Neural crest cell (in vitro differentiated cells): ENCODE data around the gene DNHD1. TPM values are rescaled to one million over a fixed set of nuclear protein-coding genes. Genes with fewer than 3 reads are reported as not detected.

ENCODE experiments used
- DNase-seq: peaks from one replicate; pipeline ENCODE4 v3.0.0; 2021; ENCODE audit warnings: low read depth, mixed read lengths, low spot score
- H3K27ac Mint-ChIP-seq: one replicate; pipeline ENCODE4 v1.8.0; 2021; ENCODE audit warnings: mild to moderate bottlenecking, mixed read lengths; ENCODE audit not compliant: unreplicated experiment
- H3K27me3 Mint-ChIP-seq: 2 replicates; pipeline ENCODE4 v1.8.0; 2021; ENCODE audit warnings: low read depth, mild to moderate bottlenecking, mixed read lengths
- H3K36me3 Mint-ChIP-seq: 2 replicates; pipeline ENCODE4 v1.8.0; 2021; ENCODE audit warnings: low read depth, mild to moderate bottlenecking, mixed read lengths
- H3K4me1 Mint-ChIP-seq: 2 replicates; pipeline ENCODE4 v1.8.0; 2021; ENCODE audit warnings: mixed read lengths
- H3K4me3 Mint-ChIP-seq: one replicate; pipeline ENCODE4 v1.8.0; 2021; ENCODE audit warnings: mild to moderate bottlenecking, mixed read lengths
- H3K9me3 Mint-ChIP-seq: 2 replicates; pipeline ENCODE4 v1.8.0; 2021; ENCODE audit warnings: mixed read lengths
- CTCF ChIP-seq: fragments of 200-600 bp; sonication (generic); conservative IDR thresholded peaks from 2 replicates; pipeline ENCODE4 v1.5.0; 2021; ENCODE audit warnings: antibody characterized with exemption, mild to moderate bottlenecking
- total RNA-seq: library from RNA; stranded (reverse); gene quantifications from 2 replicates; pipeline ENCODE4 v1.2.1, GENCODE V29; 2021

The DNHD1 gene
- total RNA-seq, 1 donor from 2014 or later = 10.2 TPM

DNA sequence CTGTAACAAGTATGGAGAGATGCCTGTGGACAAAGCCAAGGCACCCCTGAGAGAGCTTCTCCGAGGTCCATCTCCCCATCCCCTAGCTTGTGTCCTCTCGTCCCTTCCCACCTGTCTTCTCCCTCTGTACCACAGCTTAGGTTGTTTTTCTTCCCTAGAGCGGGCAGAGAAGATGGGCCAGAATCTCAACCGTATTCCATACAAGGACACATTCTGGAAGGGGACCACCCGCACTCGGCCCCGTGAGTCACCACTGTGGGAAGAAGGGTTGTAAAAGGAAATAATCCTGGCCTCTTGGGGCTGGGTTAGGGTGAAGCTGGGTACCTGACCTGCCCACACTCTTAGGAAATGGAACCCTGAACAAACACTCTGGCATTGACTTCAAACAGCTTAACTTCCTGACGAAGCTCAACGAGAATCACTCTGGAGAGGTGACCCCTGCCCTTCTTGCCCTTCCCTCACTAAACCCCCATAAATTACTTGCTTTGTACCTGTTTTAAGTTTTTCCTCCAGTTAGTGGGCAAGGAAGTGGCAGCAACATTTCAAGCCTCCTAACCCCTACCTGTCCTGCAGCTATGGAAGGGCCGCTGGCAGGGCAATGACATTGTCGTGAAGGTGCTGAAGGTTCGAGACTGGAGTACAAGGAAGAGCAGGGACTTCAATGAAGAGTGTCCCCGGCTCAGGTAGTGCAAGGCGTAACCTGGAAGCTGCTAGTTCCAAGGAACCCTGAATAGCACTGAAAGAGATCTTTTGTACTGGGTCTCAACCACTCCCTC lies 111.8 kb downstream of the DNHD1 start:
- no peak overlapping the region for H3K27ac Mint-ChIP-seq
- H3K36me3 Mint-ChIP-seq = peaks cover 4% of the 10 kb centered on the region
- H3K27me3 Mint-ChIP-seq = no peaks in the 10 kb centered on the region
- H3K9me3 Mint-ChIP-seq = no peaks in the 10 kb centered on the region
- peak overlapping the region; percentile 88 for H3K4me3 Mint-ChIP-seq
- DNase-seq = no peak
- peaks cover 33% of the 10 kb centered on the region for H3K4me1 Mint-ChIP-seq
- TF ChIP-seq CTCF = no peak

GRCh38 chr11:6609502-6610015 lies 112.5 kb downstream of the DNHD1 start:
- H3K27me3 Mint-ChIP-seq = no peaks in the 10 kb centered on the region
- H3K27ac Mint-ChIP-seq = no peak overlapping the region
- H3K9me3 Mint-ChIP-seq = no peaks in the 10 kb centered on the region
- TF ChIP-seq CTCF = no peak
- H3K4me3 Mint-ChIP-seq = peak overlapping the region; percentile 88
- no peak for DNase-seq
- peaks cover 4% of the 10 kb centered on the region for H3K36me3 Mint-ChIP-seq
- H3K4me1 Mint-ChIP-seq = peaks cover 33% of the 10 kb centered on the region

- Mint-ChIP-seq H3K27ac (no peak overlapping the region), H3K27me3 (no peaks in the 10 kb centered on the region), H3K4me3 (peak overlapping the region; percentile 88), H3K9me3 (no peaks in the 10 kb centered on the region), H3K4me1 (peaks cover 33% of the 10 kb centered on the region), H3K36me3 (peaks cover 5% of the 10 kb centered on the region)
- DNase-seq = no peak
- no peak for TF ChIP-seq CTCF
Observed at GRCh38 chr11:6610591-6610990, 113.5 kb downstream of the DNHD1 start.

DNA sequence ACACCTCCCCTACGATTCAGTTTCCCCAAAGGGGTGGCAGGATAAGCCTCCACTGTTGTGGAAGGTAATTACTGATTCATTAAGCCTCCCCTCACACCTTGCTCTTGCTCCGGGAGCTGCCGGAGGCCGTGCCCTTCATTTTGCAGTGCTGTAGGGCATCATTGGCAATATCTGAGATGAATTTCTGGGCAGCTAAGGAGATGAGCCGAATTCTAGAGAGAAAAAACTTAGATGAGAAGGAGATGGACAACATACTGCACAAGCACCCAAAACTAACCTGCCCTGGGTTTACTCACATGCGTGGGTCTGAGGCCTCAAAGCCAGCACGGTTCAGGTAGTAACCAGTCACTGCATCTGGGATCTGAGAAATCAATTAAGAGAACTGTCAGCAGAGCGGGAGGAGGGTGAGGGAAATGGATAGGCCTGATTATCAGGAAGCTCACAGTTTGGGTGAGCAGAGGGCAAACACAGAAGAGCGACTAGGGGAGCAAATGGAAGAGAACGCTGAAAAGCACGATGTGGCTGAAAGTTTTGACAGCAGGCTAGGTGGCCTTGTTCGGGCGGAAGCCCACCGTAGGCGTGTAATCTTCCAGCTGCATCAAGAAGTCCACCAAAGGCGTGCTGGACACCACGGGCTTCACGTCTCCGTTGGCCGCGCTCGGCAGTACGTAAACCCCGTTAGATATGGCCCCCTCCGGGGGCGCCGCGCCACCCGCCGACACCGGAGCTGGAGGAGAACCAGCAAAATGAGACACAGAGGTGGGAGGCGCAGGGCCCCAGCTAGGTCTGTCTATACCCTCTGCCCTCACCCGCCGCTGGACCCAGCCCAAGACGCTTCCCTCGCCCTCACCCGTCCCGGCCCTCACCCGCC lies 114.2 kb downstream of the DNHD1 start:
- peaks cover 27% of the 10 kb centered on the region for H3K4me1 Mint-ChIP-seq
- peak overlapping the region; percentile 88 for H3K4me3 Mint-ChIP-seq
- no peak for DNase-seq
- no peak for TF ChIP-seq CTCF
- H3K36me3 Mint-ChIP-seq = peaks cover 10% of the 10 kb centered on the region
- peak overlapping the region; percentile 74 for H3K27ac Mint-ChIP-seq
- no peaks in the 10 kb centered on the region for H3K9me3 Mint-ChIP-seq
- no peaks in the 10 kb centered on the region for H3K27me3 Mint-ChIP-seq

GRCh38 chr11:6611963-6612212 lies 114.8 kb downstream of the DNHD1 start:
- peaks cover 10% of the 10 kb centered on the region for H3K36me3 Mint-ChIP-seq
- no peaks in the 10 kb centered on the region for H3K9me3 Mint-ChIP-seq
- TF ChIP-seq CTCF = no peak
- DNase-seq = no peak
- peak overlapping the region; percentile 88 for H3K4me3 Mint-ChIP-seq
- H3K27me3 Mint-ChIP-seq = no peaks in the 10 kb centered on the region
- H3K4me1 Mint-ChIP-seq = peaks cover 22% of the 10 kb centered on the region
- no peak overlapping the region for H3K27ac Mint-ChIP-seq
